SK-N-SH (cell line): ENCODE results near the gene C19orf44.
"Not testable (repeated sequence)": the region's sequence is repeated elsewhere in the genome, so short reads cannot be mapped to it uniquely, and the experiment has no call there.

Experiments used
- EP300 ChIP-seq, 2 experiments: IDR thresholded peaks; 2 replicates each; pipeline versions ENCODE4 v1.4.0 to v1.6.1; 2012; ENCODE audit warnings: borderline replicate concordance in 1 of 2, low read depth in 1 of 2, low read length in 1 of 2
- EZH2phosphoT487 ChIP-seq: fragments of 200-600 bp; sonication (generic); IDR thresholded peaks from 2 replicates; pipeline ENCODE4 v1.6.1; 2017; ENCODE audit warnings: low read depth, mixed run types, mild to moderate bottlenecking, antibody characterized with exemption, moderate library complexity, borderline replicate concordance
- FOSL2 ChIP-seq: IDR thresholded peaks from 2 replicates; pipeline ENCODE4 v1.4.0; 2012; ENCODE audit warnings: low read depth, mild to moderate bottlenecking, moderate library complexity, borderline replicate concordance
- GABPA ChIP-seq: IDR thresholded peaks from 2 replicates; pipeline ENCODE4 v1.4.0; 2012; ENCODE audit warnings: low read depth, mild to moderate bottlenecking
- MXI1 ChIP-seq: IDR thresholded peaks from 2 replicates; pipeline ENCODE4 v1.6.1; 2012; ENCODE audit warnings: mild to moderate bottlenecking, low read depth, low read length, improper control_type of control experiment
- RAD21 ChIP-seq: IDR thresholded peaks from 2 replicates; pipeline ENCODE4 v1.6.1; 2012; ENCODE audit warnings: mild to moderate bottlenecking, low read length
- TAF1 ChIP-seq: IDR thresholded peaks from 2 replicates; pipeline ENCODE4 v1.6.1; 2012; ENCODE audit warnings: low read depth, mild to moderate bottlenecking, low read length, moderate library complexity, borderline replicate concordance
- YY1 ChIP-seq: IDR thresholded peaks from 2 replicates; pipeline ENCODE4 v1.4.0; 2012; ENCODE audit warnings: low read depth, mild to moderate bottlenecking
- TF ChIP-seq, protein P1 (sequence below): fragments of 200-600 bp; sonication (generic); IDR thresholded peaks from 2 replicates; pipeline ENCODE4 v1.6.1; 2017; ENCODE audit warnings: antibody characterized with exemption, mild to moderate bottlenecking, moderate library complexity

GRCh38 chr19:16506161-16506560 is 10.0 kb downstream of the C19orf44 start:
- not testable (repeated sequence) for TF ChIP-seq MXI1; EZH2phosphoT487; YY1; FOSL2; EP300 (IDR thresholded peaks at IDR 0.05; ENCODE audit: borderline replicate concordance in 1 of 2, low read depth in 1 of 2, low read length in 1 of 2); RAD21; GABPA; TAF1
- TF ChIP-seq, protein P1, sequence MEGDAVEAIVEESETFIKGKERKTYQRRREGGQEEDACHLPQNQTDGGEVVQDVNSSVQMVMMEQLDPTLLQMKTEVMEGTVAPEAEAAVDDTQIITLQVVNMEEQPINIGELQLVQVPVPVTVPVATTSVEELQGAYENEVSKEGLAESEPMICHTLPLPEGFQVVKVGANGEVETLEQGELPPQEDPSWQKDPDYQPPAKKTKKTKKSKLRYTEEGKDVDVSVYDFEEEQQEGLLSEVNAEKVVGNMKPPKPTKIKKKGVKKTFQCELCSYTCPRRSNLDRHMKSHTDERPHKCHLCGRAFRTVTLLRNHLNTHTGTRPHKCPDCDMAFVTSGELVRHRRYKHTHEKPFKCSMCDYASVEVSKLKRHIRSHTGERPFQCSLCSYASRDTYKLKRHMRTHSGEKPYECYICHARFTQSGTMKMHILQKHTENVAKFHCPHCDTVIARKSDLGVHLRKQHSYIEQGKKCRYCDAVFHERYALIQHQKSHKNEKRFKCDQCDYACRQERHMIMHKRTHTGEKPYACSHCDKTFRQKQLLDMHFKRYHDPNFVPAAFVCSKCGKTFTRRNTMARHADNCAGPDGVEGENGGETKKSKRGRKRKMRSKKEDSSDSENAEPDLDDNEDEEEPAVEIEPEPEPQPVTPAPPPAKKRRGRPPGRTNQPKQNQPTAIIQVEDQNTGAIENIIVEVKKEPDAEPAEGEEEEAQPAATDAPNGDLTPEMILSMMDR: not testable (repeated sequence)
